ENCODE measurements around the gene TCF25.

DNA sequence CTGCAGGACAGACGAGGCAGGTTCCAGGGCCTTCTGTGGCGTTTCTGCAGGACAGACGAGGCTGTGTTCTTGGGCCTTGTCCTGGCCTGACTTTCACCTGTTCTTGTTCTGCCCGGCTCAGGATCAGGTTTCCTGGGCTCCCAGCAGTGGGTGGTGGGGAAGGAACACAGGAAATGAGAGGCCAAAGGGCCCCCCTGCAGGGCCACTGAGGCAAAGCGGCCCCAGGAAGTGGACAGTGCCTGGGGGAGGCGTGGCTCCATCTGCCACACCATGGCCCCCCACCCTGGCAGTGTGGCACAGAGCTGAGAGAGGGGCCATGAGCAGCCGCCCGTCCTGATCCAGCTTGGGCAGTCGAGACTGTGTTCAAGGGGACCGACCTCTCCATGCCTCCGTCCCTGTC is 24.4 kb upstream of the TCF25 start:
- no peak for TF ChIP-seq POLR2A (IDR thresholded peaks at IDR 0.05)
- TF ChIP-seq, protein P1, sequence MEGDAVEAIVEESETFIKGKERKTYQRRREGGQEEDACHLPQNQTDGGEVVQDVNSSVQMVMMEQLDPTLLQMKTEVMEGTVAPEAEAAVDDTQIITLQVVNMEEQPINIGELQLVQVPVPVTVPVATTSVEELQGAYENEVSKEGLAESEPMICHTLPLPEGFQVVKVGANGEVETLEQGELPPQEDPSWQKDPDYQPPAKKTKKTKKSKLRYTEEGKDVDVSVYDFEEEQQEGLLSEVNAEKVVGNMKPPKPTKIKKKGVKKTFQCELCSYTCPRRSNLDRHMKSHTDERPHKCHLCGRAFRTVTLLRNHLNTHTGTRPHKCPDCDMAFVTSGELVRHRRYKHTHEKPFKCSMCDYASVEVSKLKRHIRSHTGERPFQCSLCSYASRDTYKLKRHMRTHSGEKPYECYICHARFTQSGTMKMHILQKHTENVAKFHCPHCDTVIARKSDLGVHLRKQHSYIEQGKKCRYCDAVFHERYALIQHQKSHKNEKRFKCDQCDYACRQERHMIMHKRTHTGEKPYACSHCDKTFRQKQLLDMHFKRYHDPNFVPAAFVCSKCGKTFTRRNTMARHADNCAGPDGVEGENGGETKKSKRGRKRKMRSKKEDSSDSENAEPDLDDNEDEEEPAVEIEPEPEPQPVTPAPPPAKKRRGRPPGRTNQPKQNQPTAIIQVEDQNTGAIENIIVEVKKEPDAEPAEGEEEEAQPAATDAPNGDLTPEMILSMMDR (IDR thresholded peaks at IDR 0.05) = no peak

Data from uterus (tissue), 2 donors.